ENCODE measurements around the gene ABCA1. TPM values are rescaled to one million over a fixed set of nuclear protein-coding genes. Genes with fewer than 3 reads are reported as not detected.
"Not testable (repeated sequence)": the region's sequence is repeated elsewhere in the genome, so short reads cannot be mapped to it uniquely, and the experiment has no call there.

The ABCA1 gene
- total RNA-seq, 1 experiment from 2014 or later = 3.6 TPM

DNA sequence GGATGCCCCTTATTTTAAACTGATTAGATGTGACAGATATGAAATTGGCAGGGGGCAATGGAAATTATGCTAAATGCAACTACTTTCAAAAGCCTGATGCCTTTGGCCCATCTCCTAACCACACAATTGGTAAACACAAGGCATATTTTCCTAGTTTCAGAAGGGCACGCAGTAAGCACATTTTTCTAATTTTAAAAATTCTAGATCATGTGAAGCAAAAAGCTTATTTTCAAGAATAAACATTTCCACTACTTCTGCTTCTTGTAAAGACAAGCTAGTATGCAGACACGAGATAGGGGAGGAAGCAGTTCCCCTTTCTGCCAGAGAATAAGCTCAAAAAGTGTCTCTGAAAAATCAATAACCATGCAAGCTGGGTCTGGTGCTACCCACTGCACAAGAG, 67.7 kb downstream of the ABCA1 start:
- no peak for DNase-seq
- Histone ChIP-seq H3K27me3 (ENCODE audit: control insufficient read depth, insufficient read depth, low read length) (no peaks in the 10 kb centered on the region), H3K36me3 (replicated peaks; ENCODE audit: control insufficient read depth, insufficient read depth, low read length) (no peaks in the 10 kb centered on the region), H3K4me3 (ENCODE audit: insufficient read depth, low read depth, low read length) (no peak overlapping the region)

DNA sequence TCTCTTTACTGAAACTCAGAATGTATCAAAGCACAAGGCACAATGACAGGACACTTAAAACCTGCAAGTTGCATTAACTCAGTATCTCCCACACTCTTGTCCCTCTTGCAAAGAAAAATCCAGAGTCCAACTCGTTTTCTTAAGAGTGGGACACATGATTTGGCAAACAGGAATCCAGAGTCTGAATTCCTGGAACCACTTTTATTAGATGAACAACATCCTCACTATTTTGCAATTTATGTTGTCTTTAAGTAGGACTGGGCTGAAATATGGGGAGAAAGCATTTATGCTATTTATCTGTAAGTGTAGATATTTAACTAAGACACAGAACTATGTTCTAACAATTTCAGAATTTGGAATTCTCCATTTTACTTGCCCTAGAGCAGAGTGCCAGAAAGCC, 69.1 kb downstream of the ABCA1 start:
- Histone ChIP-seq H3K27me3 (ENCODE audit: control insufficient read depth, insufficient read depth, low read length) (no peaks in the 10 kb centered on the region), H3K36me3 (replicated peaks; ENCODE audit: control insufficient read depth, insufficient read depth, low read length) (no peaks in the 10 kb centered on the region), H3K4me3 (ENCODE audit: insufficient read depth, low read depth, low read length) (no peak overlapping the region)
- no peak for DNase-seq

DNA sequence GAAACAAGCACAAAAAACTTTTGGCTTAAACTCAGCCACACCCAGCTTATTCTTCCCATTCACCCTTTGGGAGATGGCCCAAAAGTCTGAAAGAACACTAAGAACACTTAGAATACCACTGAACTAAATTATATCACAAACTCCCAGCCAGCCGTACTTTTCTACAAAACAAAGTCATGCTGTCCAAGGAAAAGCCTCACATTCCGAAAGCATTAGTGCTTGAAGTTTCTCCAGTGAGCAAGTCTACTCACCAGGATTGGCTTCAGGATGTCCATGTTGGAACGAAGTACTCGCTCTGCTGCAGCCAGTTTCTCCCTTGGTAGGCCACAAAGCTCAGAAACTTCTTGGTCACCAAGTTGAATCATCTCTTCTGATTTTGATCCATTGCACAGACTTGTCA, 69.7 kb downstream of the ABCA1 start:
- Histone ChIP-seq H3K27me3 (ENCODE audit: control insufficient read depth, insufficient read depth, low read length) (no peaks in the 10 kb centered on the region), H3K36me3 (replicated peaks; ENCODE audit: control insufficient read depth, insufficient read depth, low read length) (no peaks in the 10 kb centered on the region), H3K4me3 (ENCODE audit: insufficient read depth, low read depth, low read length) (no peak overlapping the region)
- no peak for DNase-seq

DNA sequence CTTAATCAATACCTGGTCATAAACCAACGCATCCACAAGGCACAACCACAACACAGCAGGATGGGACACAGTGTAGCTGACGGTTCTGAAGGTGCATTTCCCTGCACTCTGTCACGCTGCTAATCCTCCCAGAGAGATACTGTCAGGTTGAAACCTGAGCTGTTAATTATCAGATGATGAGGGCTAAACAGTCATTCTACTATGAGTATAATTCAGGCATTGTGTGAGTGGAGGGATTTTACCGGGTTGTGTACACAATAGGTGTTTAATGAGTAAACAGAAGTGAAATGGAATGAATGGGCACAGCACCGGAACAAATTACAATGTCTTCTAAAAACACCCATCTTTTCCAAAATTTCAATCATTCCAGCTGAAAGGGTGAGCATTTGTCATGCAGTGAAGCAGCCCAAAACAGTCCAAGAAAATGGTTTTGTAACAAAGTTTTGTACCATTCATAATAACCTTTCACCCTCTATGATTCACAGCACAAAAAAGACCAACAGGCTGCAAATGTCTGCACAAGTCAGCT, 71.5 kb downstream of the ABCA1 start:
- no peak for DNase-seq
- H3K36me3 ChIP-seq (replicated peaks; ENCODE audit: control insufficient read depth, insufficient read depth, low read length) = no peaks in the 10 kb centered on the region
- no peaks in the 10 kb centered on the region for H3K27me3 ChIP-seq (ENCODE audit: control insufficient read depth, insufficient read depth, low read length)
- H3K4me3 ChIP-seq (ENCODE audit: insufficient read depth, low read depth, low read length) = no peak overlapping the region

DNA sequence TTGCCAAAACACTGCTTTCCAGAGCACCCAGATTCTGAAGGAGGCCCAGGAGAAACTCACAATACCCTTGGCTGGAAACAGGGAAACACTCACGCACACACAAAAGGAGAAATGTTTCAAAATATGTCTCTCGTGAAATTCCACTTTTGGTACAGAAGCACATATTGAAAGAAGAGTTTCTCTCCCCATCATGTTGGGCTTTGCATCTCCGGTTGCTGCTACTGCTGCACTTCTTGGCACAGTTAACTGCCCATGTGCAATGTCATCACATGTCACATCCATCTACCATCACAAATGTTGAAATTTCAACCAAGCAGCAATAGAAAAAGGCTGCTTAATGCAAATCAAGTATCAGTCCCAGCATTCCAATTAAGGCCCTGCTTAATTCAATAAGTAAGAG, 72.1 kb downstream of the ABCA1 start:
- DNase-seq = no peak
- Histone ChIP-seq H3K36me3 (replicated peaks; ENCODE audit: control insufficient read depth, insufficient read depth, low read length) (no peaks in the 10 kb centered on the region), H3K4me3 (ENCODE audit: insufficient read depth, low read depth, low read length) (no peak overlapping the region), H3K27me3 (ENCODE audit: control insufficient read depth, insufficient read depth, low read length) (no peaks in the 10 kb centered on the region)

DNA sequence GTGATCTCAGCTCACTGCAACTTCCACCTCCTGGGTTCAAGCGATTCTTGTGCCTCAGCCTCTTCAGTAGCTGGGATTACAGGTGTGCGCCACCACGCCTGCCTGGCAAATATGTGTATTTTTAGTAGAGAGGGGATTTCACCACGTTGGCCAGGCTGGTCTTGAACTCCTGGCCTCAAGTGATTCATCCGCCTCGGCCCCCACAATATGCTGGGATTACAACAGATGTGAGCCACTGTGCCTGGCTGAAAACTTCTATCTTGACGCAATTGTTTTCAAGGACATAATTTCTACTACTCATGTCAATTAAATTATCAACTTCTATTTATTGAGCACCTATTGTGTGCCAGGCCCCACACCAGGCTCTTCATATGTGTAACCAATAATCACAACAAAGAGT, 72.7 kb downstream of the ABCA1 start:
- H3K27me3 ChIP-seq (ENCODE audit: control insufficient read depth, insufficient read depth, low read length); DNase-seq; H3K36me3 ChIP-seq (replicated peaks; ENCODE audit: control insufficient read depth, insufficient read depth, low read length); H3K4me3 ChIP-seq (ENCODE audit: insufficient read depth, low read depth, low read length): not testable (repeated sequence)

DNA sequence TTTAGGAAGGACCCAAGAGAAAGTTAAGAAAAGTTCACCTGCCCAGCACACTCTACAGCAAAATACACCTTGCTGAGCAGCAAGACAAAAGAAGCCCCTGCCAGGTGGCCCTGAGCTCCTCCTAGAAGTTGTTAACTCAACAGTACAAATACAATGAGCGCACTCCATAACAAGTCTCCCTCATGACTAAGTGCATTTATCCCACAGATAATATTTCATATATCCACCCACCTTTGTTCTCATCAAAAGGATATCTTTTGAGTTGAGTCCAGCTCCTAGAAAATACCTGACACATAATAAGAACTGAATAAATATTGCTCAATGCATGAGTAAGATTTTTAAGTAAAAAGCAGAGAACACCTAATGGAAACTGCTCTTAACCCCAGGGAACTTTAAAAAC, 73.3 kb downstream of the ABCA1 start:
- no peak for DNase-seq
- Histone ChIP-seq H3K36me3 (replicated peaks; ENCODE audit: control insufficient read depth, insufficient read depth, low read length) (no peaks in the 10 kb centered on the region), H3K27me3 (ENCODE audit: control insufficient read depth, insufficient read depth, low read length) (no peaks in the 10 kb centered on the region), H3K4me3 (ENCODE audit: insufficient read depth, low read depth, low read length) (no peak overlapping the region)

DNA sequence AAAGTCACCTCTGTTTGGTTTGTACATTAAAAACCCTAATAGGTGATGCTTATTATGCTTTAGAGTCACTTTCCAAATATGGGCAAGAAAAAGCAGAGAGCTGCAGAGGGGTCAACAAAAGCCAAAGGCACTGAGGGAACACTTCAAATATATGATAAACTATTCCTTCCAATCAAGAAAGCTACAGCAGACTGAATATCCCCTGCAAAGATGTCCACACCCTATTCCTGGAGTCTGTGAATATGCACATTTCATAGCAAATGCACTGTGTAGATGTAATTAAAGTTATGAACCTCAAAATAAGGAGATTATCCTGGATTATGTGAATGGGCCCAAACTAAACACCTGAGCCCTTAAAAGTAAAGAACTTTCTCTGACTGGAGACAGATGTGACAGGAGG, 74.3 kb downstream of the ABCA1 start:
- Histone ChIP-seq H3K27me3 (ENCODE audit: control insufficient read depth, insufficient read depth, low read length) (no peaks in the 10 kb centered on the region), H3K36me3 (replicated peaks; ENCODE audit: control insufficient read depth, insufficient read depth, low read length) (no peaks in the 10 kb centered on the region), H3K4me3 (ENCODE audit: insufficient read depth, low read depth, low read length) (no peak overlapping the region)
- DNase-seq = no peak

DNA sequence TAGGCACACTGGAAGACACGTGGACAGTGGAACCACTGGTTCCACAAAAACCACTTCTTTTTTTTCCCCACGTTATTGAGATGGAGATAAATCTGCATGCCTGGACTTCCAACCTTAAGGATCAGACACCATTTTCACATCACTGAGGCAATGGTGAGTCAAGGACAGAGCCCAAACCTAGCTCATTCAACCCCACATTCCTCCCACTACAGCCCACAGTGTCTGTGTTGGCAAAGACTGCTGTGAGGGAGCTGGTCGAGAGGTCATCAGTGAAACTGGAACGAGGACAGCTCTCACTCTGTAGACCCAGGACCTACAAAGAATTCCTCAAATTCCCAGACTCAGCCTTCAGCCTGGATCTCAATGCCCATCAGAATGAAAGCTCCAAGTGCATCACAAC, 74.8 kb downstream of the ABCA1 start:
- Histone ChIP-seq H3K4me3 (ENCODE audit: insufficient read depth, low read depth, low read length) (no peak overlapping the region), H3K36me3 (replicated peaks; ENCODE audit: control insufficient read depth, insufficient read depth, low read length) (no peaks in the 10 kb centered on the region)
- DNase-seq = no peak

DNA sequence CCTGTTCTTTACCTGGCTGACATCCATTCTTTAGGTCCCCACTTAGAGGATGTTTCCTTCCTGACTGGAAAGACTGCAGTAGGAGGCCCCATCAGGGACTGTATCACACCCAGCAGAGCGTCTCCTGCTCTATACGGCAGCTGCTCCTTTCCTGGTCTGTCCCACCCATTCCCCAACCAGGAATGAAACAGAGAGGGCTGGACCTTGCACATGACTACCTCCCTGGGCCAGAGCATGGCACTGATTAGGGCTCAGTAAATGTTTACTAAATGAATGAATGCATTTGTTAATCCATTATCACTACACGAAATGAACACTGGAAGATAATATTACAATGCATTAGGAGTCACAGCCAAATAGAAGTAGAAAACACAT, 76.4 kb downstream of the ABCA1 start:
- Histone ChIP-seq H3K36me3 (replicated peaks; ENCODE audit: control insufficient read depth, insufficient read depth, low read length) (no peaks in the 10 kb centered on the region), H3K4me3 (ENCODE audit: insufficient read depth, low read depth, low read length) (no peak overlapping the region), H3K27me3 (ENCODE audit: control insufficient read depth, insufficient read depth, low read length) (no peaks in the 10 kb centered on the region)
- DNase-seq = no peak

More for the DNA sequence above, 74.8 kb downstream of the ABCA1 start:
- H3K27me3 ChIP-seq (ENCODE audit: control insufficient read depth, insufficient read depth, low read length) = no peaks in the 10 kb centered on the region

DNA sequence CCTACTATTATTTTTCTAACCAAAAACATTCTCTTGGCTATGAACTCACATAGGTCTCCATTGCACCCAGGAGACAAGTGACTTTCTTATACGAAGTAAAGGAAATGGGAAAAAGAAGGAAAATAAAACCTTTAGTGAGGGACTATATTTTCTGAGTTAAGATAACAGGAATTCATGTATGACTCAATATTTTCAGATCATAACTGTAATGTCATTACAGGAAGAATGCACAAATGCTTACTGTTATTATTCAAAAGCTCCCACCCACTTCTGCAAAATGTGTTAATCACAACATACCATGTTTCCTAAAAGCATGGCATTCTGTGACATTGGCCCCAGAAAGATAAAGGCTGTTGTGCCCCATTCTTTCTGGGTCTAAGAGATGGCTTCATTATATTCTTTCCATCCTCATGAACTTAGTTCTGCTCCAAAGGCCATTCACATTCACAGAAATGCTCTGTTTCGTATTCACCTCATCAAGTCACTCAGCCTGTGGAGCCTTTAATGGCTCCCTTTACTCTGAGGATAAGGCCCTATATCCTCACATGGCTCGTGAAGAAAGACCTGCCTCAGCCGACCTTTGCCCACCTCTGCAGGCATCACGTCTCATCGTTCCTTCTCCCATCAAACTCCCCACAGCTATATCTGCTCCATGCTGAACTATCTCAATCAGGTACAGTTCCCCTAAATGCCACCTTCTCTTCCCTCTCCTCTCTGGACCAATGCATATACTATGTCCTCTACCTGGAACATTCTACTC, 77.0 kb downstream of the ABCA1 start:
- Histone ChIP-seq H3K27me3 (ENCODE audit: control insufficient read depth, insufficient read depth, low read length) (no peaks in the 10 kb centered on the region), H3K4me3 (ENCODE audit: insufficient read depth, low read depth, low read length) (no peak overlapping the region), H3K36me3 (replicated peaks; ENCODE audit: control insufficient read depth, insufficient read depth, low read length) (no peaks in the 10 kb centered on the region)
- no peak for DNase-seq

DNA sequence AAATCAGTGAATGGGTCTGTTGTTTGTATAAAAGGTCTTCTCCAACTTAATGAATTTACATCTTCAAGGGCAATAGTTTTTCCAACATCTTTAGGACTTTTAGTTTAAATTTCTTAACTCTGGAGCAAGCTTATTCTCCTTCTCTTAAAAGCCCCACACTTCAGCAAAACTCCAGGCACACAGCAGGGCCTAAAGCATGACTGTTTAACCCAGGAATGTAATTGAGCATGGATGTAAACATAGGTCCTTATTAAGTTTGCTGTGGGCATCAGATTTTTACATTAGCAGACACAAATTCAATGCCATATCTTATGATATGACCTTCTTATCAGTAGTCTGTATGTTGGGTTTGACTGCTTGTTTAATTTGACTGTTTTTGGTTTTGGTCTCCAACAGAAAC, 78.9 kb downstream of the ABCA1 start:
- H3K4me3 ChIP-seq (ENCODE audit: insufficient read depth, low read depth, low read length) = no peak overlapping the region
- no peaks in the 10 kb centered on the region for H3K36me3 ChIP-seq (replicated peaks; ENCODE audit: control insufficient read depth, insufficient read depth, low read length)
- no peaks in the 10 kb centered on the region for H3K27me3 ChIP-seq (ENCODE audit: control insufficient read depth, insufficient read depth, low read length)
- DNase-seq = no peak

DNA sequence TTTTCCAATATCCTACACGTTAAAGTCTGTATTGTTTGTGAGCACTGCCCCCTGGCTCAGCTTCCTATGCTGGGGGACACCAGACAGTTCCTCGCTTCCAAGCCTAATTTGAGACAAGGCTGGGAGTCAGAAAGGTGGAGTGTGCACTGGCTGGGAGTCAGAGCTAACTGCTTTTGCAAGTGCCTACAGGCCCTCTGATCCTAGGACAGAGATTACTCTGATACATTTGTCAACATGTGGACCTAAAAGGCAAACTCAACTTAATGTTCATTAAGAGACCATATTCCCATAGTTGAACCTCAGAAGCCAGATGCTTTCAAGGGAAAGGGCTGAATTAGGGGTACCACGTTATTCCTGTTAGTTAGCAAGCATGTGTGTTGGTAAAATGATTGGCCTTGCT, 83.2 kb downstream of the ABCA1 start:
- Histone ChIP-seq H3K4me3 (ENCODE audit: insufficient read depth, low read depth, low read length) (no peak overlapping the region), H3K27me3 (ENCODE audit: control insufficient read depth, insufficient read depth, low read length) (no peaks in the 10 kb centered on the region), H3K36me3 (replicated peaks; ENCODE audit: control insufficient read depth, insufficient read depth, low read length) (no peaks in the 10 kb centered on the region)
- no peak for DNase-seq

DNA sequence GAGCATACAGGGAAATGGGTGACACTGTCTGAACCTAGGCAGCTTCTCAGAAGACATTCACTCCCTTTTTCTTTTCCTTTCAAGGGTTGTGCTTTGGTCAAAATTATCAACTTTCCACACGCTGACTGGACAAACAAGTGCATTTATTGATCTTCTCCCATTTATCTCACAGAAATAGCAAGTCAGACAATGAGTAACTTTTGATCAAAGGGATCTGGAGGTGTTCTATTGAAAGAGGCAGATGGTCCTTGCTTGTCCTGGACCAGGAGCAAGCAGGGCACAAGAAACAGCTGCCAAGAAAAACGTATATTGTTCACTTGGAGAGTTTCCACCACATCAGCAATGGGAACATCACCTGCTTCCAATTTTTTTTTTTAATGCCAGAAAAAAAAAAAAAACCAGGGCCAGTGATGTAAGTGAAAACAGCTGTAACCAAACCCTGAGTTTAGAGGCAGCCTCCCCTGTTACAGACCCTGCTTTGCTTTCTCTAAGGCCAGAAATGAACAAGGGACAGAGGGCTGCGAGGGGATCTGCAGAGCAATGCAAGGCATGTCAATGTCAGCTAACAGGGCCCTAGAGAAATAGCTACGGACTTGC, 84.2 kb downstream of the ABCA1 start:
- Histone ChIP-seq H3K4me3 (ENCODE audit: insufficient read depth, low read depth, low read length) (no peak overlapping the region), H3K36me3 (replicated peaks; ENCODE audit: control insufficient read depth, insufficient read depth, low read length) (no peaks in the 10 kb centered on the region), H3K27me3 (ENCODE audit: control insufficient read depth, insufficient read depth, low read length) (no peaks in the 10 kb centered on the region)
- DNase-seq = no peak

DNA sequence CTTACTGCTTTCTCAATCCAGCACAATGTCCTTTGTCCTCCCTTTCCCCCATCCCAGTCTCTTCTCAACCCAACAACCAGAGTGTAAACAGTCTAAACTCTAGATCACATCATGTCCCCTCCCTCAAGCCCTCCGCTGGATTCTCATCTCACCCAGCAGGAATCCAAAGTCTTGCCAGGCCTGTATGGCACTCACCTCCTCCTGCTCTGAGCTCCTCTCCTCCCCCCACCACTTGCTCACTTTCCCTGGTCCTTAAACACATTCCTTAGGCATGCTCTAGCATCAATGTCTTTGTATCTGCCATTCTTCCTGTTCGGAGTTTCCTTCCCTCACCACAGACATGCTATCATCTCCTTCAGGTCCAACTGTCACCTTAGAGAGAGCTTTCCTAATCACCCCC, 85.3 kb downstream of the ABCA1 start:
- Histone ChIP-seq H3K36me3 (replicated peaks; ENCODE audit: control insufficient read depth, insufficient read depth, low read length) (no peaks in the 10 kb centered on the region), H3K27me3 (ENCODE audit: control insufficient read depth, insufficient read depth, low read length) (no peaks in the 10 kb centered on the region), H3K4me3 (ENCODE audit: insufficient read depth, low read depth, low read length) (no peak overlapping the region)
- DNase-seq = no peak

Data from H7 (cell line).